Raji (cell line): ENCODE data around the gene IL25.

Source experiments
- POLR2A ChIP-seq: IDR thresholded peaks from 2 replicates; pipeline ENCODE4 v1.6.1; 2011; ENCODE audit warnings: low read depth, low read length, control low read depth; ENCODE audit not compliant: insufficient read depth

IL25 gene

GRCh38 chr14:23349156-23349845, 23.3 kb upstream of the IL25 start:
- no peak for TF ChIP-seq POLR2A

- TF ChIP-seq POLR2A: no peak
Measured at GRCh38 chr14:23351681-23352505, 20.7 kb upstream of the IL25 start.

- TF ChIP-seq POLR2A: no peak
Measured at GRCh38 chr14:23352506-23353432, 19.8 kb upstream of the IL25 start, which contains the start of gene SLC22A17. Gene SLC22A17, minus strand, starts transcription at chr14:23352887.

- no peak for TF ChIP-seq POLR2A
Measured at GRCh38 chr14:23353433-23353780, 19.2 kb upstream of the IL25 start.

GRCh38 chr14:23354990-23355389, 17.6 kb upstream of the IL25 start:
- TF ChIP-seq POLR2A: no peak

- TF ChIP-seq POLR2A: no peak
Measured at GRCh38 chr14:23355871-23356435, 16.7 kb upstream of the IL25 start.

GRCh38 chr14:23356662-23357061, 15.9 kb upstream of the IL25 start:
- no peak for TF ChIP-seq POLR2A

- TF ChIP-seq POLR2A: no peak
Measured at GRCh38 chr14:23357261-23357660, 15.3 kb upstream of the IL25 start.

GRCh38 chr14:23358042-23358441, 14.6 kb upstream of the IL25 start:
- TF ChIP-seq POLR2A: no peak

GRCh38 chr14:23358553-23359166, 13.9 kb upstream of the IL25 start:
- TF ChIP-seq POLR2A: no peak

GRCh38 chr14:23359167-23359626, 13.4 kb upstream of the IL25 start:
- no peak for TF ChIP-seq POLR2A

GRCh38 chr14:23359722-23360447, 12.7 kb upstream of the IL25 start:
- no peak for TF ChIP-seq POLR2A

GRCh38 chr14:23360496-23360895, 12.1 kb upstream of the IL25 start:
- no peak for TF ChIP-seq POLR2A

- TF ChIP-seq POLR2A: no peak
Measured at GRCh38 chr14:23361320-23361719, 11.3 kb upstream of the IL25 start.
